ENCODE results near the gene UNG.
A peak's percentile ranks its signal among the peaks of the same experiment; 100 is the strongest.
"Not testable (repeated sequence)": the region's sequence is repeated elsewhere in the genome, so short reads cannot be mapped to it uniquely, and the experiment has no call there.

Gene UNG

DNA sequence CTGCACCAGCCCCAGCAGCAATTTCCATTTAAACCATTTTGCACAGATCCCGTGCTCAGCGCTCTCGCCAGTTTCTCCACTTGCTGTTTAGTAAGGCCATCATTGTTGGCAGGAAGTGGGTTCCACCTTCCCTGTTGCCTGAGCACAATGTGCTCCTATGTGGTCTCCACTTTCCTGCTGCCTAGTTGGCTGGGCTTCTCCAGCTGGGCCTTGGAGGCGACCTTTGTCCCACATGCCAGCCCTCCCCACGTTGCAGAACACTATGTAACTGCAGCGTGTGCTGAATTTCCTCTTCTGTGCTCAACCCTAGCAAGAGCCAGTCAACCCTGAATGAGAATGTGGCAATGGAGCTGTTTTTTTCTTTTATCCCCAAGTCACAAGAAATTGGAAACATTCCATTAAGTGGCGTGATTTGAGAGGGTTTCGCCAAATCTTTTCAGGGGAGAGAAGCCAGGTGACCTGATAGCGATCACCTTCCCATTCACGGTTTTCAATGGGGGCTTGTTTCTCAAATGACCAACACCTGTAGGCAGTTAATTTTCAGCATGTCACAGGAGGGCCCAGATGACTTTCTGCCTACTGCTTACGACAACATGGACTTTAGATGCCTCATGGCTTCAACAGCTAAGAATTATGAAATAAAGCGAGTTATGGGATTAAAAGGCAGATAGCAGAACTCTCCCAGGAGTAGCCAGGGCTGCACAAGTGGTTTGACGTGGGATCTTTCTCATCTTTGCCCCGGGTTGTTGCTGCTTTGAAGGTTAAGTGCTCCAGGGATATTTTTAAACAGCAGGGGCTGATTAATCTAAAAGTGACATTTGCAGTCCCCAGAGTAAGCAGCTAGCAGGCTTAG is 18.6 kb downstream of the UNG start, which contains the start of gene ACACB:
Gene ACACB (plus strand): TSS at position 830 of the 853 bp plus-strand sequence. CDS start 22,819 bp downstream, outside the sequence.
- H3K4me3 ChIP-seq, result no peak within 1 kb of the TSS
- H3K27ac ChIP-seq, result peak within 1 kb of the TSS in 7 of 21 experiments; percentile 16 to 62 (median 34)

DNA sequence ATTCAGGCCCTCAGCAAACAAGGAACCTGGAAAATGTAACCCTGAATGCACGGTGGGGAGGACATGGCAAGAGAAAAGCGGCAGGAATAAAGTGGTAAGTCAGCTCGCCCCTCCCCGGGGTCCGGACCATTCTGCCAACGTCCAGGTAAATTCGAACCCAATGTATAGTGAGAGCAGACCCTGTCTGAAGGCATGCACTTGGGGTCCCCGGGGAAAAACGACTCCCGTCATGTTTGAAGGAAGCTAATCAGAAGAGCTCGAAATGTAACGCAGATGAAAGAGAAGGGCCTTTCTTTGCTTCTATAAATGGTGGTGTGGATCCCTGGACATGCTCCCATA is 19.2 kb downstream of the UNG start:
- Histone ChIP-seq H3K27ac (peak overlapping the region in 6 of 21 experiments; percentile 16 to 62 (median 37)), H3K4me3 (no peak overlapping the region)

DNA sequence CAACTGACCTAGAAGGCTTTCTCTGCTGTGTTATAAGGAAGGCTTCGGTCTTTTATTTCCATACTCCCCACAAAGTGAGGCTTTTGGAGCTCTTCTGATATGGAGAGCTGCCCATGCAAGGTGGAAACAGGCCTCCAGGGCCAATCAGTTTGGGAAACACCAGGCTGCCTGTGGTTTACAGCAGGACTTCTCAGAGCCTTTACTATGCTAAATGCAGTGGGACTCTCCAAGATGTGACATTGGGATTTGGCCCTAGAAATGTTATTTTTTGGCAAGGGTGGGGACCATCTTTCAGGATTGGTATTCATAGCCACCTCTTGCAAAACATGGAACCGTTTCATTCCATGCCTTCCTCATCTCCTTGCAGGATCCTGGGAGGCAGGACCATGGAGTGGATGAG is 22.7 kb downstream of the UNG start:
- H3K4me3 ChIP-seq, result no peak overlapping the region
- no peak overlapping the region for H3K27ac ChIP-seq

DNA sequence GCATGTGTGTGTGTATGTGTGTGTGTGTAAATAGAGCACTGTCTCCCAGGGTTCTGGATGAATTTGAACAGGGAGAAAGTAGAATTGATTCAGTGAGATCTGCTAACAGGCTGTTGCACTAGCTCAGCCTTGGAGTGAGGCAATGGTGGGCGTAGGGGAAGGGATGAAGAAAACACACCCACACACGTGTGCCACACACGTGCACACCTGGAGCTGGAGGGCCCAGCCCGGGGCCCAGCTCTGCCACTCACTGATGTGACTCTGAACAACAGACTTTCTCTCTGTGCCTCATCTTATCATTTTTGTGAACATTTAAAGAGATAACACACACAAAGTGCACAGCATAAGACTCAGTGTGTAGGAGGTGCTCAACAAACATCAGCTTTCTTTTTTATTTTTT is 23.2 kb downstream of the UNG start:
- Histone ChIP-seq H3K4me3 (no peak overlapping the region), H3K27ac (no peak overlapping the region)

DNA sequence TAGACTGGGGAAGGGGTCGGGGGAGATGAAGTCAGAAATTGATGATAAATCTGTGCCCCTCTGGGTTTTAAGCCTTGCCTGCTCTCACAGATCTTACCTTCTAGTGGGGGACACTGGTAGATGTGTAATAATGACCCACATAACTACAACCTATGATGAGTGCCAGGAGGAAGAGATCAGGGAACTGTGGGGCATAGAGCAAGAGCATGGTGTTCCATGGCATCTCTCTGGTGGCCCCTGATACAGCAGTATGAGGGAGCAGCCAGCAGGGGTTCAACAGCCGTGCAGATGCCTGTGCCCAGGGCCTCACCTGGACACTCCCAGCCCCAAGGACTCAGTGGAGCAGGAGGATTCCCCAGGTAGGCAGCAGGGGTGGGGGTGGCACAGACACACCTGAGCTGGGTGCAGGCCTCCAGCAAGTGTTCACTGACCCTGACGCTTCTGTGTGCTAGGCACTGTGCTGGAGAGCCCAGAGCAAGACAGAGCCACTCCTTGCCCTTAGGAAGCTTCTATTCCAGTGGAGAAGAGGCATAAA is 24.0 kb downstream of the UNG start:
- Histone ChIP-seq H3K27ac (no peak overlapping the region), H3K4me3 (no peak overlapping the region)

DNA sequence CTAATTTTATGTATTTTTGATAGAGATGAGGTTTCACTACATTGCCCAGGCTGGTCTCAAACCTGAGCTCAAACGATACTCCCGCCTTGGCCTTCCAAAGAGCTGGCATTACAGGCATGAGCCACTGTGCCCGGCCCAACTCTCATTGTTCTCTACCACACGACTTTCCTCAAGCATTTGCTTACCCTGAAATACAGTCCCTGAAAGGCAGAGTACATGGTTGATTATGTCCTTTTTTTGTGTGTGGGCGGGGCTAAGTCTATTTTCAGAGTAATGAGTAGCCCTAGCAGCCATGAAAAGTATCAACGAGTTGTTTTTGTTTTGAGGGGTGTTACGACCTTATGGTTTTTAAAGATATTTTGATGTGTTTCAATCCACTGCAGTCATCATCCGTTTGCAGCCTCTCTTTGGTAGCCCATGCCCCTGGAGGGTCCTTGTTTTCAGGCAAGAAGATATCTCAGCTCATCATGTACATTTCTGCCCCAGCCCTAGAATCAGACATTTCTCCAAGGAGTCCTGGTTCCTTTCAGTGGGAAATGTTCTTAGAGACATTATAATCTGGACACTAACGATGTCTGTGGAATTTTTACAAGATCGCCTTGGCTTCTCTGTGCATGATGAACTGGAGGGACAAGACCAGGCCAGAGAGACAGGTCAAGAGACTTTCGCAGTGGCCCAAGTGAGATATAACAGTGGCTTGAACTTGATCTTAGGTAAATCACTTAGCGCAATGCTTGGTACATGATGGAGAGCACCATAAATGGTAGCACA is 27.7 kb downstream of the UNG start:
- Histone ChIP-seq H3K4me3 (no peak overlapping the region), H3K27ac (no peak overlapping the region)

DNA sequence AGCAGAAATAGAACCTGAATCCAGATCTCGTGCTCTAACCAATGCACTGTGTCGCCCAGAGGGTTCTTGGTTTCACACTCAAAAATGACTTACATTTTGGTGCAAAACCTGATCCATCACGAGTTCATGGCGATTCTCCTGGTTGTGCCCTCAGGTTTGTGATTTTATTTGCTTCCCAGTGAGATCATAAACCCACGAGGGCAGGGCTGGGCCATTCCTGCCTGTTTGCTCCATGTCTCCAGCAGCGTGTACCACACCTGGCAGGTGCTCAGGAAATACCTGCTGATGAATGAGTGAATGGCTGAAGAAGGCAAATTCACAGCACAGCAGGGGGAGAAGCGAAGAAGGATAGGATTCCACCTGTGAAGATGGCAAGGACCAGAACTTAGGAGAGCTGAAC is 28.4 kb downstream of the UNG start:
- no peak overlapping the region for H3K4me3 ChIP-seq
- no peak overlapping the region for H3K27ac ChIP-seq

DNA sequence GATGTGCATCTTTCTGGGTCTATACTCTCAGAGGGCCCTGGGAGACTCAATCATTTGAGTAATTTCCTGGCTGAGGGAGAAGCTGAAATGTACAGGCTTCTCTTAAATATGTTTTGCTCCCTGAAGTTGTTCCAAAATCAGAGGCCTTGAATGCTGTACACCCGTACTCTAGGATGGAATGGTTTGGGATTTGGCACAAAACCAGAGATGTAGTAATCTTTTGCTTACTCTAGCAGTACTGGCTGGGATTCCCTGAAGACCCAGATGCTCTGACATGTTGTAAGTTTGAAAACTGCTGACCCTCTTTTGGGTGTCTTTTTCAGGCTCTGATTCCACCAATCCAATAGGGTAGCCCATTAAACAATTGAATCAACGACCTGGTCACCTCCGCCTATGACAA is 29.4 kb downstream of the UNG start:
- H3K27ac ChIP-seq, result no peak overlapping the region
- H3K4me3 ChIP-seq, result no peak overlapping the region

DNA sequence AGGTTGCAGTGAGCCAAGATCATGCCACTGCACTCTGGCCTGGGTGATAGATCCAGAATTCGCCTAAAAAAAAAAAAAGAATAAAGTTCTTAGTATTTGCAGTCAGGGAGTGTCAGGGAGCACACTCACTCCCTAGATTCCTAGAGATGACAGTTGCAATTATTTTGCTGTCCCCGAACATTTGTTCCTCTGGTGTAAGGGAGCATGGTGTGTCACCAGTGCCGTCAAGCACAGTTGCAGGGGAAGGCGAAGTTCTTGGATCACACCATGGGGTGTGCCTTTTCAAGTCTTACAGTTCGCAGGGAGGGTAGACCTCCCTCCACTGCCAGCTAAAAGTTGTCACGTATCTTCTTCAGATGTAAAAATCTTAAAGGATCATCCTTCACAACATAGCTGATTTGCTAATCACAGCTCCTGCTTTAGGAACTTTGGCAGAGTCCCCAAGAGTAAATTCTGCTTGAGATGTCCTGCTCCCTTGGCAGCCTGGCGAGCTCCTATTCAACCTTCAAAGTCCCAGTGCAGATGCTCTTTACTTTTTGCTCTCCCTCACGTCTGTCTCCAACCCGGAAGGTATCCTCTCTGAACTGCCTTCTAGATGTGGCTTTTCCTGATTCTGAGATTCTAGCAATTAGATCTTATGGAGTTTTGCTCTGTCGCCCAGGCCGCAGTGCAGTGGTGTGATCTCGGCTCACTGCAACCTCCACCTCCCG is 30.3 kb downstream of the UNG start:
- Histone ChIP-seq H3K27ac (no peak overlapping the region), H3K4me3 (no peak overlapping the region)

DNA sequence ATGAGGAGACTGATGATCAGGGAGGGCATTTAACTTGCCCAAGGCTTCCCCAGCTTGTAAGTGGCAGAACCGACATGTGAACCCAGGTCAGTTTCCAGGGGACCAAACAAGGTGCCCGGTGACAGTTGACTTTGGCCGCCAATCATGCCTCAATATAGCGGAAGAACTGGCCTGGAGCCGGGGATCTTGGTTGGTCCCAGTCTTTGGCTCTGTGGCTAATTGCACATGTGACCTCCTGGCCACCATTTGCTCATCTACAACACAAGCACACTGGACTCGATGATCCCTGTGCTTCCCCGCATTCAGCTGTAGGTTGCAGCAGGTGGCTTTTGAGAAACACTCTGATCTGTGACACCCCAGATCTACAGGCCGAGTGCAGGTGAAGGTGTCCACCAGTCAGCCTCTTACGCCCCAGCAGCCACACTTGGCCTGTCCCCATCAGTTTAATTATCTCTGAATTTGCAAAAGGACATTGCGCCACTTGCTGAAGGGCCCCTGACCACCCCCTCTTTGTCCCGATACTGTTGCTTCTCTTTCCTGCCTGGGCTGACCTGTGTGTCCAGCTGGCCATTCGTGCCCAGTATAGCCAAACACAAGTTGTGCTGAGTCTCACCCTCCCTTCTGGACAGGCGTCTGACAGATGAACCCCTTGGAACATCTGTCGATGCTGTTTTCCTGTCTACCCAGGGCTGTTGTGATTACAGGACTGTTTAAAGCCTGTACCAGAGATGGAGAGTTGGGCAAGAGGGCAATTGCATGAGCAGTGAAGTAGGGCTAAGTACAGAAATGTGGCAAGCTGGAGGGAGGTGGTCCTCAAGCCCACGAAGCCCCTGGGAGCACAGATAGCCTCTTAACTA is 33.1 kb downstream of the UNG start:
- Histone ChIP-seq H3K27ac (no peak overlapping the region), H3K4me3 (no peak overlapping the region)

DNA sequence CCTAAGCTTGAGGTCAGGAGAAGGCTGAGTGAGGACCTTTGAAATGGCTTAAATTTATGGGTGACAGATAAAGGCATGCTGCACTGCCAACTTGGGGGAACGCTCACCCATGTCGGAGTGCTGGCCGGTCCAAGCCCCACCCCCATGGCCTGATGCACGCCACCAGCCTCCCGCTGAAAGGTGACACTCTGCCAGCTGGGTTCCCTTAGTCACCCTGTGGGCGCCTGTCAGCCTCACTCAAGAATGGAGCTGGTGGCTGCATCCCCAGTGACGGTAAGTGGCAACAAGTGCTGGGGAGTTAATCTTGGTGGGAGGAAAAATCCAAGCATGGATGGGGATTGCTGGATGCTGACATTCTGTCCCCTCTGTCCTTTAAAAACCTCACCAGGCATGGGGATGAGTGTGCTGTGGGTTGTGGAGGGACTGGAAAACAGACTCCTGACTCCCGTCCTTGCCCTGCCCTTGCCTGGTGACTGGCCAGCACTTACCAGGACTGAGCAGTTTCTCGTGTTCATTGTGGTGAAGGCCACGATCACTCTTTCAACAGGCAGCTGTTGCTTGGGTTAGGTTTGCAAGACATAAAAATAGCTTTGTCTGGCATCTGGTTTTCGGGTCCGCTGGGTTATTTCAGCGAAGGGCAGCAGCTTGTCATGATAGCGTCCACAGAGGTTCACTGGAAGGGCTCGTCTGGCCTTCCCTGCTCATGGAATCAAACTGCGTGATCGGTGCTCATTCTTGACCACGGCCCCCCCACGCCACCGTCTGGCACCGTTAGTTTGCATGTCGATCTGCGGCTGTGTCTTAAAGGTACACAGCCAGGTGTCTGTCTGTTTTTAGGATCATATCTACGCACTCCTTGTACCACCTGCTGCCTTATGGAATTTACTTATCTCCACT is 34.0 kb downstream of the UNG start:
- no peak overlapping the region for H3K27ac ChIP-seq
- no peak overlapping the region for H3K4me3 ChIP-seq

DNA sequence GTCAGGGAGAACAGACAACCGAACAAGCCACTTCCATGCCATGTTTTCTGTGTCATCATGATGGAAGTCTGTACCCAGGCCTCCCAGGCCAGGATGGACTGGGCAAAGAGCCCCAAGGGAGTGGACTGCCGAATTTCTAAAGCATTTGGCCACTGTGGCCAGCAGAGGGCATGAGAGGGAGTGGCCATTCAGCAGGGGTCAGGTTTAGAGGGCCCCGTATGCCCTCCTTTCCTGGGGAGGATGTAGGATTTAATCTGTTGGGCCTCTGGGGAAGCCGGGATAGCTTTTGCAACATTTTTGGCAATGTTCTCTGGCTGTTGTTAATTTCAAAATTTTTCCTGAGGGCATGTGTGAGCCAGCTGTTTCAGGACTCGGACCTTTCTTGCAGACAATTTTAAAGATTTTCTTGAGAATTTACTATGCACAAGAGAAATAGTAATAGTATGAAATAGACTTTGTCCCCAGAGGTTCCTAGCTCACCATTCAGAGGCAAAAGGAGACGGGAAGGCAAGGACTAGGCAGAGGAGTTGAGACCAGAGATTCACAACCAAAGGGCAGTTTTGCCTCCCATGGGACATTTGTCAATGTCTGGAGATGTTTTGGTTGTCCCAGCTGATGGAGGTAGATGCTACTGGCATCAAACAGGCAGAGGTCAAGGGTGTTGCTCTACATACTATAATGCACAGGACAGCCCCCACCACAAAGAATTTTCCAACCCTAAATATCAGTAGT is 37.0 kb downstream of the UNG start:
- Histone ChIP-seq H3K4me3 (no peak overlapping the region), H3K27ac (peak overlapping the region in 3 of 21 experiments; percentile 1 to 57 (median 33))

DNA sequence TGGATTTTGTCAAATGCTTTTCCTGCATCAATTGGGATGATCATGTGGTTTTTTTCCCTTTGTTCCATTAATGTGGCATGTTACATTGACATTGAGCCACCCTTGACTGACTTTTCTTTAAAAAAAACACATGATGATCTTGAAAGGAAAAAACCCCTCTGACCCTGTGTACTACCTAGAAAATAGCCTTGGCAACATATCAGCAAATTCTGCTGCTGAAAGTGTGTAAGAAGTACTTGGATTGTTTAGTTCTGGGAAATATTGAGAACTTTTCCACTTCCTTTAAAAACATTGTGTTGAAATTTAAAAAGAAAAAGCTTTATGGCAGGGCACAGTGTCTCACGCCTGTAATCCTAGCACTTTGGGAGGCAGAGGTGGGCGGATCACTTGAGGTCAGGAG is 39.7 kb downstream of the UNG start:
- Histone ChIP-seq H3K4me3 (no peak overlapping the region), H3K27ac (peak overlapping the region in 2 of 21 experiments; percentile 6 to 22)

DNA sequence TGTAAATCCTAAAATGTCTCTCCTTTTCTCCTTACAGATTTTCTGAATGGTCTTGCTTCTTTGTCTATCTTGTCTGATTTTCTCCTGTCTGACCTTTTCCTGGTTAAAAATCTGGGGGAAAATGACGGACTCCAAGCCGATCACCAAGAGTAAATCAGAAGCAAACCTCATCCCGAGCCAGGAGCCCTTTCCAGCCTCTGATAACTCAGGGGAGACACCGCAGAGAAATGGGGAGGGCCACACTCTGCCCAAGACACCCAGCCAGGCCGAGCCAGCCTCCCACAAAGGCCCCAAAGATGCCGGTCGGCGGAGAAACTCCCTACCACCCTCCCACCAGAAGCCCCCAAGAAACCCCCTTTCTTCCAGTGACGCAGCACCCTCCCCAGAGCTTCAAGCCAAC is 42.0 kb downstream of the UNG start:
- H3K27ac ChIP-seq, result no peak overlapping the region

DNA sequence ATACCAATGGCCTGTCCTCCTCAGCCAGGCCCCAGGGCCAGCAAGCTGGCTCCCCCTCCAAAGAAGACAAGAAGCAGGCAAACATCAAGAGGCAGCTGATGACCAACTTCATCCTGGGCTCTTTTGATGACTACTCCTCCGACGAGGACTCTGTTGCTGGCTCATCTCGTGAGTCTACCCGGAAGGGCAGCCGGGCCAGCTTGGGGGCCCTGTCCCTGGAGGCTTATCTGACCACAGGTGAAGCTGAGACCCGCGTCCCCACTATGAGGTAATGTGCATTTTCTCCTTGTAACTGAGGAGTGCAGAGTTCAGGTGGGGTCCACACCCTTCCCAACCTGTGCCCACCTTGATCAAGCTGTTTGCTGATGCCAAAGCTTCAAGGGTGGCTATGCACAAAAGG is 42.4 kb downstream of the UNG start:
- Histone ChIP-seq H3K27ac (no peak overlapping the region), H3K4me3 (no peak overlapping the region)

More for the DNA sequence above, 42.0 kb downstream of the UNG start:
- no peak overlapping the region for H3K4me3 ChIP-seq

DNA sequence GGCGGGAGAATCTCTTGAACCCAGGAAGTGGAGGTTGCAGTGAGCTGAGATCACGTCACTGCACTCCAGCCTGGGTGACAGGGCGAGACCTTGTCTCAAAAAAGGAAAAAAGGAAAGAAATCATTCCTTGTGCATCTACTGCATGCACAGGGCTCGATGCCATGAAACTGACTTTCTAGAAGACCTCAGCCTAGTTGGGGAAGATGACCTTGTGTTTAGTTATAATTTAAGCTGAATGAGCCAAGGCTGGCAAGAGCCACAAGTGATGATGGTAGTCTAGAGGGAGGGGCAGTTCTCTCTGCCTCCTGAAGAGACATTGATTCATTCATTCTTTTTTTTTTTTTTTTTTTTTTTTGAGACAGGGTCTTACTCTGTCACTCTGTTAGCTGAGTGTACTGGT is 43.2 kb downstream of the UNG start:
- no peak overlapping the region for H3K27ac ChIP-seq
- H3K4me3 ChIP-seq, result no peak overlapping the region

DNA sequence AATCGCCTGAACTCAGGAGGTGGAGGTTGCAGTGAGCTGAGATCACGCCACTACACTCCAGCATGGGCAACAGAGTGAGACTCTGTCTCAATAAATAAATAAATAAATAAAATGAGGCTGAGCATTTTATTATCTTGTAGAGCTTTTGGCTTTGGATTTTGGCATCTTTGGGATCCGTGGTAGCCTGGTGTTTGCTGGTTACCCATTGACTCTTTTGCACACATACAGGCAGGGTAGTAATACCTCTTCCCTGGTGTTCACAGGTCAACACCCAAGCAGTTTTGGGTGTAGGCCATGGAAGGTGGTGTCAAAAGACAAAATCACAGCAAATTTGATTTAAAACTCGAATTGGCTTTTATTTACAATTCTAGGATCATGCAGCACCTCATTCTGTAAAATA is 46.8 kb downstream of the UNG start:
- Histone ChIP-seq H3K27ac (no peak overlapping the region), H3K4me3 (no peak overlapping the region)

DNA sequence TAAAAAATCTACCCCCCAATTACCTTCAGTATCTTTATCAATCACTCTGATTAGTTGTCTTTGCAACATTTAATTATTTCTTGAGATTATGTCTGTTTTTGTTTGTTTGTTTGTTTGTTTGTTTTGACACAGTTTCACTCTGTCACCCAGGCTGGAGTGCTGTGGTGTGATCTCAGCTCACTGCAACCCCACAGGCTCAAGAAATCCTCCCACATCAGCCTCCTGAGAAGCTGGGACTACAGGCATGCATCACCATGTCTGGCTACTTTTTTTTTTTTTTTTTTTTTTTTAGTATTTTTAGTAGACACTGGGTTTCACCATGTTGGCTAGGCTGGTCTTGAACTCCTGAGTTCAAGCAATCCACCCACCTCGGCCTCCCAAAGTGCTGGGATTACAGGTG is 49.7 kb downstream of the UNG start:
- H3K27ac ChIP-seq, H3K4me3 ChIP-seq: not testable (repeated sequence)
